H9 (cell line): ENCODE results near the gene CTBS. TPM values are rescaled to one million over a fixed set of nuclear protein-coding genes. Genes with fewer than 3 reads are reported as not detected.
"Not testable (repeated sequence)": the region's sequence is repeated elsewhere in the genome, so short reads cannot be mapped to it uniquely, and the experiment has no call there.

Source experiments
- DNase-seq: peaks from one replicate; pipeline ENCODE4 v3.0.0-alpha.2; 2017
- H2AFZ ChIP-seq: one replicate; pipeline ENCODE4 v1.6.1; 2013; ENCODE audit warnings: mild to moderate bottlenecking, low read length, control low read depth, moderate library complexity
- H2AK5ac ChIP-seq: 2 replicates; pipeline ENCODE4 v1.6.1; 2013; ENCODE audit warnings: low read length, control low read depth, mixed read lengths; ENCODE audit not compliant: insufficient read length
- H2BK120ac ChIP-seq: one replicate; pipeline ENCODE4 v1.6.1; 2013; ENCODE audit warnings: low read depth, mild to moderate bottlenecking, low read length, control low read depth, inconsistent platforms; ENCODE audit not compliant: poor library complexity, severe bottlenecking
- H2BK12ac ChIP-seq: 2 replicates; pipeline ENCODE4 v1.6.1; 2013; ENCODE audit warnings: low read length, control low read depth, mixed read lengths, low read depth; ENCODE audit not compliant: insufficient read length
- H2BK15ac ChIP-seq: 2 replicates; pipeline ENCODE4 v1.6.1; 2013; ENCODE audit warnings: low read depth, low read length, control low read depth
- H2BK20ac ChIP-seq: one replicate; pipeline ENCODE4 v1.6.1; 2013; ENCODE audit warnings: low read depth, mild to moderate bottlenecking, low read length, control low read depth, inconsistent platforms; ENCODE audit not compliant: poor library complexity, severe bottlenecking
- H2BK5ac ChIP-seq: 2 replicates; pipeline ENCODE4 v1.6.1; 2013; ENCODE audit warnings: low read length, control low read depth, mixed read lengths; ENCODE audit not compliant: insufficient read length
- H3K14ac ChIP-seq: 2 replicates; pipeline ENCODE4 v1.6.1; 2013; ENCODE audit warnings: low read length, control low read depth; ENCODE audit not compliant: insufficient read depth
- H3K18ac ChIP-seq: 2 replicates; pipeline ENCODE4 v1.6.1; 2013; ENCODE audit warnings: low read depth, mild to moderate bottlenecking, mixed read lengths, low read length, control low read depth; ENCODE audit not compliant: insufficient read length
- H3K23ac ChIP-seq: 2 replicates; pipeline ENCODE4 v1.6.1; 2013; ENCODE audit warnings: low read length, control low read depth, mixed read lengths, low read depth; ENCODE audit not compliant: insufficient read length
- H3K23me2 ChIP-seq: 2 replicates; pipeline ENCODE4 v1.6.1; 2013; ENCODE audit warnings: low read depth, mild to moderate bottlenecking, mixed read lengths, low read length, control low read depth; ENCODE audit not compliant: insufficient read length, poor library complexity, severe bottlenecking
- H3K27ac ChIP-seq: 2 replicates; pipeline ENCODE4 v1.5.1; 2013; ENCODE audit warnings: low read length, control low read depth, mixed read lengths, low read depth; ENCODE audit not compliant: insufficient read length
- H3K27me3 ChIP-seq: 2 replicates; pipeline ENCODE4 v1.6.1; 2013; ENCODE audit warnings: low read length, control low read depth, inconsistent platforms; ENCODE audit not compliant: insufficient read depth
- H3K4ac ChIP-seq: 2 replicates; pipeline ENCODE4 v1.6.1; 2013; ENCODE audit warnings: low read depth, mild to moderate bottlenecking, control low read depth, inconsistent platforms, low read length, moderate library complexity
- H3K4me1 ChIP-seq: 2 replicates; pipeline ENCODE4 v1.6.1; 2013; ENCODE audit warnings: low read length, control low read depth, inconsistent platforms; ENCODE audit not compliant: insufficient read depth
- H3K4me2 ChIP-seq: 2 replicates; pipeline ENCODE4 v1.6.1; 2013; ENCODE audit warnings: low read length, control low read depth, mixed read lengths; ENCODE audit not compliant: insufficient read length, insufficient read depth
- H3K56ac ChIP-seq: 2 replicates; pipeline ENCODE4 v1.6.1; 2013; ENCODE audit warnings: low read depth, mild to moderate bottlenecking, mixed read lengths, low read length, control low read depth; ENCODE audit not compliant: insufficient read length
- H3K79me1 ChIP-seq: 2 replicates; pipeline ENCODE4 v1.6.1; 2013; ENCODE audit warnings: low read depth, mild to moderate bottlenecking, moderate library complexity, low read length, control low read depth, inconsistent platforms; ENCODE audit not compliant: insufficient read depth, poor library complexity, severe bottlenecking
- H3K79me2 ChIP-seq: 2 replicates; pipeline ENCODE4 v1.6.1; 2013; ENCODE audit warnings: low read length, control low read depth, inconsistent platforms; ENCODE audit not compliant: insufficient read depth
- H3K9ac ChIP-seq: 2 replicates; pipeline ENCODE4 v1.6.1; 2013; ENCODE audit warnings: low read length, control low read depth, mixed read lengths; ENCODE audit not compliant: insufficient read length; ENCODE audit errors: extremely low read depth
- H3K9me3 ChIP-seq: one replicate; pipeline ENCODE4 v1.6.1; 2013; ENCODE audit warnings: low read depth, low read length, inconsistent platforms; ENCODE audit not compliant: control insufficient read depth
- H3T11ph ChIP-seq: one replicate; pipeline ENCODE4 v1.6.1; 2013; ENCODE audit warnings: mild to moderate bottlenecking, low read length, control low read depth, inconsistent platforms
- H4K20me1 ChIP-seq: one replicate; pipeline ENCODE4 v1.6.1; 2013; ENCODE audit not compliant: control insufficient read depth, insufficient read length, insufficient read depth
- H4K5ac ChIP-seq: 2 replicates; pipeline ENCODE4 v1.6.1; 2013; ENCODE audit warnings: low read depth, mild to moderate bottlenecking, mixed read lengths, low read length, control low read depth; ENCODE audit not compliant: insufficient read length
- H4K8ac ChIP-seq: replicated peaks from 2 replicates; pipeline ENCODE4 v1.6.1; 2013; ENCODE audit warnings: low read length, control low read depth, mixed read lengths, low read depth; ENCODE audit not compliant: insufficient read length
- H4K91ac ChIP-seq: 2 replicates; pipeline ENCODE4 v1.6.1; 2013; ENCODE audit warnings: low read depth, mild to moderate bottlenecking, moderate library complexity, mixed read lengths, low read length, control low read depth; ENCODE audit not compliant: insufficient read length
- H3K27ac Mint-ChIP-seq, 3 experiments: 2 replicates in 2 of 3; 3 replicates in 1 of 3; pipeline ENCODE4 v1.8.0; 2020 to 2021; ENCODE audit warnings: mixed read lengths in 3 of 3, mild to moderate bottlenecking in 1 of 3, moderate library complexity in 1 of 3
- H3K27me3 Mint-ChIP-seq: 2 replicates; pipeline ENCODE4 v1.8.0; 2021; ENCODE audit warnings: low read depth, mild to moderate bottlenecking, moderate library complexity, mixed read lengths
- H3K36me3 Mint-ChIP-seq, 3 experiments: 2 replicates in 2 of 3; 3 replicates in 1 of 3; pipeline ENCODE4 v1.8.0; 2020 to 2021; ENCODE audit warnings: low read depth in 3 of 3, mixed read lengths in 3 of 3; ENCODE audit not compliant: insufficient read depth in 1 of 3
- H3K4me1 Mint-ChIP-seq, 2 experiments: 2 replicates each; pipeline ENCODE4 v1.8.0; 2020; ENCODE audit warnings: mixed read lengths in 2 of 2
- H3K4me3 Mint-ChIP-seq, 2 experiments: 2 replicates in 1 of 2; 3 replicates in 1 of 2; pipeline ENCODE4 v1.8.0; 2020 to 2021; ENCODE audit warnings: mild to moderate bottlenecking in 2 of 2, mixed read lengths in 2 of 2, moderate library complexity in 1 of 2
- H3K9me3 Mint-ChIP-seq, 2 experiments: 2 replicates in 1 of 2; 3 replicates in 1 of 2; pipeline ENCODE4 v1.8.0; 2020; ENCODE audit warnings: mild to moderate bottlenecking in 2 of 2, mixed read lengths in 2 of 2, moderate library complexity in 1 of 2
- CTCF ChIP-seq: fragments of 200-600 bp; sonication (generic); conservative IDR thresholded peaks from 3 replicates; pipeline ENCODE4 v1.8.0; 2021; ENCODE audit warnings: antibody characterized with exemption, mild to moderate bottlenecking
- WGBS: extraction: QIAGEN DNeasy Blood & Tissue Kit; methylation state at CpG from one replicate; pipeline ENCODE4 v1.1.7; 2013; ENCODE audit warnings: missing lambda C conversion rate, low lambda C conversion rate, mixed read lengths; ENCODE audit not compliant: insufficient read length; ENCODE audit errors: extremely low coverage; 5-methylcytosine and 5-hydroxymethylcytosine counted together
- total RNA-seq: library from RNA; stranded (reverse); gene quantifications from 2 replicates; pipeline ENCODE4 v1.2.1, GENCODE V29; 2021

The CTBS gene
- total RNA-seq, 1 experiment from 2014 or later: 2.8 TPM

- H3K27me3 ChIP-seq: no peaks in the 10 kb centered on the region
- no peaks in the 10 kb centered on the region for H3K4me1 ChIP-seq
- no peak overlapping the region for H4K8ac ChIP-seq
- no peak overlapping the region for H3K27ac Mint-ChIP-seq
- H2BK120ac ChIP-seq: no peak overlapping the region
- no peak overlapping the region for H3K4ac ChIP-seq
- DNase-seq: no peak
- H4K20me1 ChIP-seq: no peaks in the 10 kb centered on the region
- H3K4me1 Mint-ChIP-seq: peaks cover 8 to 13% of the 10 kb centered on the region in 2 experiments
- no peak overlapping the region for H2BK5ac ChIP-seq
- no peak overlapping the region for H2BK20ac ChIP-seq
- no peak overlapping the region for H3K18ac ChIP-seq
- H4K5ac ChIP-seq: no peak overlapping the region
- no peak overlapping the region for H3K23ac ChIP-seq
- no peak overlapping the region for H3K27ac ChIP-seq
- H4K91ac ChIP-seq: no peak overlapping the region
- H3K4me3 Mint-ChIP-seq: no peak overlapping the region
- H3K9ac ChIP-seq: no peak overlapping the region
- H3T11ph ChIP-seq: no peak overlapping the region
- no peaks in the 10 kb centered on the region; the same call in none of the 2 replicates for H3K27me3 Mint-ChIP-seq
- H3K79me2 ChIP-seq: no peaks in the 10 kb centered on the region
- no peak overlapping the region for H3K14ac ChIP-seq
- H2AFZ ChIP-seq: no peak overlapping the region
- no peaks in the 10 kb centered on the region for H3K23me2 ChIP-seq
- no peak overlapping the region for H2BK15ac ChIP-seq
- no CpG with 5 or more reads among the region's 1 CpG for WGBS
- TF ChIP-seq CTCF: no peak
- no peak overlapping the region for H2AK5ac ChIP-seq
- H3K9me3 ChIP-seq: no peaks in the 10 kb centered on the region
- no peak overlapping the region for H2BK12ac ChIP-seq
- H3K79me1 ChIP-seq: no peaks in the 10 kb centered on the region
- peaks cover 0 to 3% (median 0%) of the 10 kb centered on the region in 3 experiments; a peak in 1 of 7 replicates for H3K36me3 Mint-ChIP-seq
- peaks cover 0 to 3% of the 10 kb centered on the region in 2 experiments; a peak in 4 of 5 replicates for H3K9me3 Mint-ChIP-seq
- H3K4me2 ChIP-seq: no peak overlapping the region
- no peak overlapping the region for H3K56ac ChIP-seq
These were observed 22.8 kb upstream of the CTBS start for GRCh38 chr1:84597011-84597410.

GRCh38 chr1:84594959-84595358, 20.7 kb upstream of the CTBS start:
- H2BK20ac ChIP-seq: not testable (repeated sequence)

More at GRCh38 chr1:84594959-84595358, 20.7 kb upstream of the CTBS start:
- H2AK5ac ChIP-seq, H3K9me3 ChIP-seq, H3K18ac ChIP-seq, H3K27ac Mint-ChIP-seq, H4K20me1 ChIP-seq, H3K23me2 ChIP-seq, H3K23ac ChIP-seq, H3K14ac ChIP-seq, H2BK15ac ChIP-seq, H3K9ac ChIP-seq, H3K9me3 Mint-ChIP-seq, H3K36me3 Mint-ChIP-seq, H3K27me3 ChIP-seq, DNase-seq, H2BK120ac ChIP-seq, H4K5ac ChIP-seq, H4K91ac ChIP-seq, H3K4me1 ChIP-seq, H3K27me3 Mint-ChIP-seq, H3K4ac ChIP-seq, H2BK5ac ChIP-seq, H3K4me3 Mint-ChIP-seq, H3K27ac ChIP-seq, H3K79me1 ChIP-seq, H3K56ac ChIP-seq, H3K4me2 ChIP-seq, H4K8ac ChIP-seq, H3T11ph ChIP-seq, H2AFZ ChIP-seq, H3K79me2 ChIP-seq, H2BK12ac ChIP-seq: not testable (repeated sequence)
- no CpG with 5 or more reads among the region's 2 CpGs for WGBS
- H3K4me1 Mint-ChIP-seq: peaks cover 8 to 13% of the 10 kb centered on the region in 2 experiments
